ENCODE measurements around the gene CRELD1. TPM values are rescaled to one million over a fixed set of nuclear protein-coding genes. Genes with fewer than 3 reads are reported as not detected.
A peak's percentile ranks its signal among the peaks of the same experiment; 100 is the strongest.

The CRELD1 gene
- total and polyA plus RNA-seq, 2 of the 4 experiments (the other 2 are of a cell fraction) = 8.6 to 25.7 TPM

- Histone ChIP-seq H2AFZ (replicated peaks; ENCODE audit: low read length, poor library complexity) (no peak overlapping the region), H3K4me1 (ENCODE audit: control insufficient read depth, insufficient read depth, low read length) (peaks cover 6% of the 10 kb centered on the region; the same call in 1 of the 2 replicates), H4K20me1 (ENCODE audit: insufficient read depth, low read length) (no peaks in the 10 kb centered on the region), H3K14ac (replicated peaks; ENCODE audit: low read depth, low read length) (no peak overlapping the region), H3K4me3 (ENCODE audit: insufficient read depth, low read depth, low read length) (no peak overlapping the region; the same call in 1 of the 2 replicates), H3K9me1 (ENCODE audit: insufficient read depth, low read length) (peaks cover 3% of the 10 kb centered on the region; the same call in 1 of the 2 replicates), H3K18ac (ENCODE audit: low read depth, low read length) (peak overlapping the region; percentile 61; the same call in 1 of the 2 replicates), H3K23ac (ENCODE audit: low read depth, low read length) (no peak overlapping the region), H3K27ac (ENCODE audit: insufficient read depth, low read length) (peak overlapping the region; percentile 24; the same call in 1 of the 2 replicates), H2BK5ac (ENCODE audit: low read depth, low read length, poor library complexity, severe bottlenecking) (no peak overlapping the region), H2BK20ac (ENCODE audit: low read depth, low read length) (no peak overlapping the region), H2BK15ac (ENCODE audit: low read depth, low read length) (no peak overlapping the region), H3K36me3 (ENCODE audit: control insufficient read depth, insufficient read depth, low read length) (peaks cover 6% of the 10 kb centered on the region; the same call in 1 of the 2 replicates), H2BK120ac (ENCODE audit: low read depth, low read length) (no peak overlapping the region), H3K9ac (ENCODE audit: low read depth, low read length) (no peak overlapping the region), H2AK9ac (replicated peaks; ENCODE audit: low read depth, low read length, poor library complexity) (no peak overlapping the region), H3K79me1 (ENCODE audit: low read depth in 1 of 2, low read length in 2 of 2) (peaks cover 19 to 25% of the 10 kb centered on the region in 2 experiments), H4K5ac (ENCODE audit: low read depth, low read length) (no peak overlapping the region), H3K56ac (ENCODE audit: extremely low read depth, insufficient read depth, low read length) (no peak overlapping the region), H3K27me3 (ENCODE audit: control insufficient read depth, insufficient read depth, low read length) (no peaks in the 10 kb centered on the region), H2AK5ac (ENCODE audit: low read depth, low read length) (no peak overlapping the region), H3K4me2 (ENCODE audit: low read depth, low read length) (peak overlapping the region; percentile 74), H4K8ac (ENCODE audit: low read depth in 2 of 2, low read length in 2 of 2) (no peak overlapping the region), H3K9me3 (ENCODE audit: control insufficient read depth, insufficient read depth, low read length) (no peaks in the 10 kb centered on the region), H3K4ac (ENCODE audit: low read depth, low read length) (no peak overlapping the region), H4K91ac (ENCODE audit: insufficient read depth, low read depth, low read length) (no peak overlapping the region)
- no peak for TF ChIP-seq BHLHE40 (IDR thresholded peaks at IDR 0.05; ENCODE audit: low read depth, low read length)
- TF ChIP-seq CEBPB (IDR thresholded peaks at IDR 0.05; ENCODE audit: low read depth, low read length) = peak; percentile 91
- TF ChIP-seq USF2 (IDR thresholded peaks at IDR 0.05; ENCODE audit: low read depth, low read length) = no peak
- ChIA-PET POLR2A (ENCODE audit: unreplicated experiment) (interaction anchor here (0.7 kb wide), 1 partner anchor 14 kb away, joined by 3 read pairs; no protein-coding TSS in a partner anchor), CTCF (no interaction called here)
- BruUV-seq (replicated peaks) = no TSS peak
- WGBS, 2 experiments (ENCODE audit: extremely low coverage in 2 of 2, insufficient read length in 1 of 2) = 80% methylated on average over 1 of the region's 10 CpGs; no CpG with 5 or more reads in 1 of the 2 experiments
- intact Hi-C loops (cut with micrococcal nuclease) = no loop called here
- dilution Hi-C loops (cut with HindIII; ENCODE audit: low sequenced_read_pairs, unreplicated experiment) = no loop called here
- in situ Hi-C loops (cut with MboI; ENCODE audit: low sequenced_read_pairs) = no loop called here
- ATAC-seq (ENCODE audit: low read depth) = peak; percentile 94
- peak; percentile 87 for DNase-seq
These were observed 60.6 kb downstream of the CRELD1 start for GRCh38 chr3:9994086-9994844.

Small RNAs within 50 kb of the gene (microRNA-seq; reads per million reads assigned to microRNA genes)
- not detected for gene RNU6-882P (ENCODE audit: insufficient read depth, insufficient read length)

Small RNAs within 50 kb of the gene (small RNA-seq; reads per million reads assigned to genes)
- 0 reads per million in 5 experiments for gene RNU6-882P

Other genes with a start within 250 kb of the CRELD1 start
- gene CPNE9, start 230.0 kb upstream of the CRELD1 start, total RNA-seq (2012; rRNA removed) = not detected in 2 replicates
- gene CPNE9, start 230.0 kb upstream of the CRELD1 start, polyA plus RNA-seq (2012; rRNA removed) = not detected in 2 replicates
- 15.6 and 16.4 TPM in 2 replicates for gene BRPF1, start 202.1 kb upstream of the CRELD1 start, total RNA-seq (2012; rRNA removed)
- 13.6 and 15.1 TPM in 2 replicates for gene BRPF1, start 202.1 kb upstream of the CRELD1 start, polyA plus RNA-seq (2012; rRNA removed)
- 14.9 and 15.8 TPM in 2 replicates for gene OGG1, start 183.9 kb upstream of the CRELD1 start, total RNA-seq (2012; rRNA removed)
- 25.6 and 28.2 TPM in 2 replicates for gene OGG1, start 183.9 kb upstream of the CRELD1 start, polyA plus RNA-seq (2012; rRNA removed)
- gene CAMK1, start 163.9 kb upstream of the CRELD1 start, total RNA-seq (2012; rRNA removed) = 28.9 and 33.3 TPM in 2 replicates
- 36.4 and 41.2 TPM in 2 replicates for gene CAMK1, start 163.9 kb upstream of the CRELD1 start, polyA plus RNA-seq (2012; rRNA removed)
- gene TADA3, start 141.4 kb upstream of the CRELD1 start, total RNA-seq (2012; rRNA removed) = 69.7 and 83.0 TPM in 2 replicates
- gene TADA3, start 141.4 kb upstream of the CRELD1 start, polyA plus RNA-seq (2012; rRNA removed) = 68.0 and 69.7 TPM in 2 replicates
- 383 and 405 TPM in 2 replicates for gene ARPC4, start 140.8 kb upstream of the CRELD1 start, total RNA-seq (2012; rRNA removed)
- 160 and 188 TPM in 2 replicates for gene ARPC4, start 140.8 kb upstream of the CRELD1 start, polyA plus RNA-seq (2012; rRNA removed)
- gene TTLL3, start 123.6 kb upstream of the CRELD1 start, total RNA-seq (2012; rRNA removed) = 5.8 and 6.8 TPM in 2 replicates
- gene TTLL3, start 123.6 kb upstream of the CRELD1 start, polyA plus RNA-seq (2012; rRNA removed) = 37.4 and 43.4 TPM in 2 replicates
- gene RPUSD3, start 89.8 kb upstream of the CRELD1 start, total RNA-seq (2012; rRNA removed) = 30.3 and 30.8 TPM in 2 replicates
- 49.4 and 53.0 TPM in 2 replicates for gene RPUSD3, start 89.8 kb upstream of the CRELD1 start, polyA plus RNA-seq (2012; rRNA removed)
- gene CIDEC, start 53.6 kb upstream of the CRELD1 start, total RNA-seq (2012; rRNA removed) = not detected in 2 replicates
- 0.09 TPM in 1 of 2 replicates, not detected in the other for gene CIDEC, start 53.6 kb upstream of the CRELD1 start, polyA plus RNA-seq (2012; rRNA removed)
- 39.3 and 40.5 TPM in 2 replicates for gene JAGN1, start 43.2 kb upstream of the CRELD1 start, total RNA-seq (2012; rRNA removed)
- gene JAGN1, start 43.2 kb upstream of the CRELD1 start, polyA plus RNA-seq (2012; rRNA removed) = 30.3 and 32.7 TPM in 2 replicates
- 0.90 and 1.1 TPM in 2 replicates for gene IL17RE, start 31.0 kb upstream of the CRELD1 start, total RNA-seq (2012; rRNA removed)
- gene IL17RE, start 31.0 kb upstream of the CRELD1 start, polyA plus RNA-seq (2012; rRNA removed) = 7.2 and 8.6 TPM in 2 replicates
- gene IL17RC, start 16.7 kb upstream of the CRELD1 start, total RNA-seq (2012; rRNA removed) = 18.9 and 20.8 TPM in 2 replicates
- 28.3 and 29.9 TPM in 2 replicates for gene IL17RC, start 16.7 kb upstream of the CRELD1 start, polyA plus RNA-seq (2012; rRNA removed)
- 0.72 and 1.4 TPM in 2 replicates for gene PRRT3, start 18.6 kb downstream of the CRELD1 start, total RNA-seq (2012; rRNA removed)
- gene PRRT3, start 18.6 kb downstream of the CRELD1 start, polyA plus RNA-seq (2012; rRNA removed) = 4.1 and 4.2 TPM in 2 replicates
- gene EMC3, start 53.0 kb downstream of the CRELD1 start, total RNA-seq (2012; rRNA removed) = 78.9 and 152 TPM in 2 replicates
- gene EMC3, start 53.0 kb downstream of the CRELD1 start, polyA plus RNA-seq (2012; rRNA removed) = 83.3 and 96.7 TPM in 2 replicates
- 18.9 and 19.7 TPM in 2 replicates for gene FANCD2, start 92.6 kb downstream of the CRELD1 start, total RNA-seq (2012; rRNA removed)
- 7.2 and 8.9 TPM in 2 replicates for gene FANCD2, start 92.6 kb downstream of the CRELD1 start, polyA plus RNA-seq (2012; rRNA removed)
- gene FANCD2OS, start 174.4 kb downstream of the CRELD1 start, total RNA-seq (2012; rRNA removed) = not detected in 2 replicates
- not detected in 2 replicates for gene FANCD2OS, start 174.4 kb downstream of the CRELD1 start, polyA plus RNA-seq (2012; rRNA removed)
- gene BRK1, start 181.8 kb downstream of the CRELD1 start, total RNA-seq (2012; rRNA removed) = 81.4 and 123 TPM in 2 replicates
- 195 and 235 TPM in 2 replicates for gene BRK1, start 181.8 kb downstream of the CRELD1 start, polyA plus RNA-seq (2012; rRNA removed)
- gene VHL, start 207.9 kb downstream of the CRELD1 start, total RNA-seq (2012; rRNA removed) = 11.8 and 19.2 TPM in 2 replicates
- 8.9 and 11.7 TPM in 2 replicates for gene VHL, start 207.9 kb downstream of the CRELD1 start, polyA plus RNA-seq (2012; rRNA removed)
- 8.1 and 8.6 TPM in 2 replicates for gene IRAK2, start 231.1 kb downstream of the CRELD1 start, total RNA-seq (2012; rRNA removed)
- gene IRAK2, start 231.1 kb downstream of the CRELD1 start, polyA plus RNA-seq (2012; rRNA removed) = 6.9 and 7.8 TPM in 2 replicates

All from IMR-90 (cell line).